CD4-positive, alpha-beta T cell treated with Interleukin-4 for 4 hours (primary cell): ENCODE measurements around the gene MCAT.
"Not testable (repeated sequence)": the region's sequence is repeated elsewhere in the genome, so short reads cannot be mapped to it uniquely, and the experiment has no call there.

Experiments
- DNase-seq: peaks from one replicate; pipeline ENCODE4 v3.0.0-alpha.2; 2020

Gene MCAT

GRCh38 chr22:43118953-43119458 is 24.2 kb downstream of the MCAT start:
- no peak for DNase-seq

GRCh38 chr22:43118024-43118849 is 25.0 kb downstream of the MCAT start:
- DNase-seq: no peak

DNA sequence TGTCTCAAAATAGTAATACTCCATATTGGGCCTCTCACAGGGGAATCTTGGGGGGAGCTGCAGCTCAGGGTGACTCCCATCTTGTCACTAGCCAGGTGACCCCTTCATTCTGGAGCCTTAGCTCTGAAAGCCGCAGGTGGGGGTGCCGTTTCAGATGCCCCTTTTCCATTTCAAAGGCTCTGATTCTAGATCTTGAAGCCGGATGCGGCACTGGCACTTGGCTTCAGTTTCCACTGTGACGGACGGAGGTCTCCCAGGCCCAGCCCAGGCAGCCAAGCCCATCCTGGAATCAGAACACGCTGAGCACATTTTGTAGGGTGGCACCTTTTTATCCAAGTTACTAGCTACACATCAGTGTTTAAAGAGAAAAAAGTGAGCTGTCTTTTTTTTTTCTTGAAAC is 26.3 kb downstream of the MCAT start:
- no peak for DNase-seq

GRCh38 chr22:43114958-43115357 is 28.2 kb downstream of the MCAT start:
- no peak for DNase-seq

DNA sequence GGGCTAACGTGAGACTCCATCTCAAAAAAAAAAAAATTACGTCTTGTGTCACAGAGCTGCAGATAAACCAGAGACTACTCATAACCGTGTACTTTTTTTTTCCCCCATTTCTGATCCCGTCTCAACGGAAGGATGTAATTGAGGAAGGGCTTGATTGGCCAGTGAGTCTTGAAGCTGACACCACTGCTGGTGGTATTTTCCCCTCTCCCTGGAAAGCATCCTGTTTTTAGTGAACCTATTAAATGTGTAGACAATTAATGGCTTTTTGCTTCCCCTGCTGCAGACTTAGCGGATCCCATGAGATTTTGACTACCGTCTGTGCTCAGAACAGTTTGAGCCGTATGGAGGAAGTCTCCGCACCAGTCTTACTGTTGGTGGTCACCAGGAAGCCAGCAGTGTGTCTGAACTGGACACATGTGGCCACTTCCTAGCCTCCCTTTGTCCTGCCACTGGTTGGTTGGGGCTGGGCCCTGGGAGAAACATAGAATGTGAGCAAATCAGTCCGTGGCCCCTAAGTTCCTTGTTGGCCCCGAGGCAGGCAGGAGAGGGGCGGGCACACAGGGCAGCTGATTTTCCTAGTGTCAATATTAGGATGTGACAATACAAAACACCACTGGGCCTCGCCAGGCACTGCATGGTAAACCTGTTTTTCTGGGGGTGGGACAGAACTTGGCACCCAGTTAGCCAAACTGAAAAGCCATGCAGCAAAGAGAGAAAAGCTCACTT is 29.5 kb downstream of the MCAT start:
- DNase-seq: no peak

DNA sequence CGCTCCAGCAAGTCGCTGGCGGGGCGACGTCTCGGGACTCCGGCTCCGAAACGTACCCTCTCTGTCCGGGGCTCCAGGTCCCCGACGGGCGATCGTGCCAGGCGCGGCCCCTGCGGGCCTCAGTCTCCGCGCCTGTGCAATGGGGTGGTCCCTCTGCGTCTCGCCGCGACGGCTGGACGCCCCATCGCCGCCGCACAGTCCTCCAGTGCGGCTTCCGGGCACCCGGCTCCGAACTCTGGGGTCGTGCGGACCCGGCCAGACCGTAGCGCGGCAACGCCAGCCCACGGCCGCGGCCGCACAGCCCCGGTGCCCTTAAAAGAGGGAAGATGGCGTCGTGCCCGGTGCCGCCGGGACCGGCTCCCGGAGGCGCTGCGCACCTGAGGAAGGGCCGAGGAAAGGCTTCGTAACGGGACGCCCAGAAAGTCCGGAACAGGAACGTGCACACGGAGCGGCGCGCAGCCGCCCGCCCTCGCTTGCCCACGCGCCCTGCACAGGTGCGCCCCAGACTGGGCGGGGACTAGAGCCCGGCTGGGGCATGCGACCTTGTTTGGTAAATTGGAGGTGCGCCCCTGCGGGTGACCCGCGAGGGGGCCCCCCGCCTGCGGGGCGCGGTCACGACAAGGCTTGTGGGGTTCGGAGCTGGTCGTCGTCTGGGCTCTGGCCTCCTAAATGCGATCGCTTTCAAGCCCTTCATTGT is 32.1 kb downstream of the MCAT start:
- DNase-seq: peak; percentile 35

DNA sequence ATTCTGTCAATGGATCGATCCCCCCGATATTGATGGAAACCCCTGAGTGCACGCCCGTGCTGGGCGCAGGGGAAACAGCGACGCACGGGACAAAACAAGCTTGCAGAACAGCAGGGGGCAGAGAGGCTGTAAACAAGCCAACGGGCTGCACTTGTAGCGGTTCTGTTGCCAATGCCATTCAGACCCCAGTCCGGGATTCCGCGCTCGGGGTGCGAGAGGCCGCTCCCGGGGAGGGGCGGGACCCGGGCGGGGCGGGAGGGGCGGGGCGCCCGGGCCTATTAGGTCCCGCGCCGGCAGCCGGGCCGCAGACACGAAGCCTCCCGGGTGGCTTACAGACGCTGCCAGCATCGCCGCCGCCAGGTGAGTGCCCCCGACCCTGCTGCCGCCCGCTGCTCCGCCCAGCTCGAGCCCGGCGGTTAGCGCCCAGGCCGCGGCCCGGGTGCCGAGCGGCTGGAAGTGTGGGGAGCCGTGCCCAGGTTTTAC is 32.7 kb downstream of the MCAT start, which contains the start of gene BIK:
TSS of gene BIK (plus strand) at position 307 of the 483 bp plus-strand sequence. CDS start 13,273 bp downstream, outside the sequence.
- DNase-seq: peak; percentile 43

- no peak for DNase-seq
Measured at GRCh38 chr22:43109921-43110443, 33.2 kb downstream of the MCAT start.

GRCh38 chr22:43109511-43109910 is 33.7 kb downstream of the MCAT start:
- DNase-seq: no peak

DNA sequence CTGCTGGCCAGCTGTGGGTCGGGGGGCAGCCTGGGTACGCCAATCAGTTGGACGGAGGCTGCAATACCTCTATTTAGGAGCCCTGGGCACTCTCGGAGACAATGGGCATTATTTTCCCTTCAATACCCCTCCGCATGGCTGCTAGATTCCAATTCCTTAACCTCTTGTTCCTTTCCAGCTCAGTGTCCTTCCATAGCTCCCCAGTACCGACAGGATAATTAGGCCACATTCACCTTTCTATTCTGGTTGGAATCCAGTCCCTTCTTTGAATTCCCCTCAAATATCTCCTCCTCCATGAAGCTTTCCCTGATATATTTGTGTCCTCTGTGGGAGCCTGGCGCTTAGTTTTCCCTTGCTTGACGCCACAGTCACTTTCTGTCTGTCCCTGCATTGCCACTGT is 36.9 kb downstream of the MCAT start:
- DNase-seq: no peak

DNA sequence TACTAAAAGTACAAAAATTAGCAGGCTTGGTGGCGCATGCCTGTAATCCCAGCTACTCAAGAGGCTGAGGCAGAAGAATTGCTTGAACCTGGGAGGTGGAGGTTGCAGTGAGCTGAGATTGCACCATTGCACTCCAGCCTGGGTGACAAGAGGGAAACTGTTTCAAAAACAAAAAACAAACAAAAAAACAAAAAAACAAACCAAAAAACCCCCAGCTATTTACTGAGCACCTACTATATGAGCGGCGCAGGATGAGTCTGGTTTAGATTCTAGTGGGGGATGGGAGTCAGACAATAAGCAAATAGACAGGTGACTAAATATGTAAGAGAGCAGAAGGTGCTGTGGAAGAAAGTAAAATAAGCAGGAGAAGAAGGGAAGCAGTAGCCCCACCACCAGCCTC is 38.2 kb downstream of the MCAT start:
- DNase-seq: not testable (repeated sequence)

DNA sequence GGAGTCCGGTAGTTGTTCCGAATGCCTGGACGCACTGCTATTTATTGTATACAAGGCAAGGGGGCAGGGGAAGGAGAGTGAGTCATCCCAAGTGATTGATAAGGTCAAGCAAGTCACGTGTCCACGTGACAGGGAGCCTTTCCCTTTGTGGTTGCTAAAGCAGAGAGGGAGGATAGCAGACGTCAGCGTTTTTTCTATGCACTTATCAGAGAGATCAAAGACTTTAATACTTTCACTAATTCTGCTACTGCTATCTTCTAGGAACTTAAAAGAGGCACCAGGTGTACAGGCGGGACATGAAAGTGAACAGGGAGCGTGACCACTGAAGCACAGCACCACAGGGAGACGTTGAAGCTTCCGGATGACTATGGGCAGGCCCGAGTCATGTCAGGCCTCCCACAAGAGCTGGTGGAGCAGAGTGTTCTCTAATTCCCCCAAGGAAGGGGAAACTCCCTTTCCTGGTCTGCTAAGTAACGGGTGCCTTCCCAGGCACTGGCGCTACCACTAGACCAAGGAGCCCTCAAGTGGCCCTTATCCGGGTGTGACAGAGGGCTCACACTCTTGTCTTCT is 39.1 kb downstream of the MCAT start:
- DNase-seq: not testable (repeated sequence)

DNA sequence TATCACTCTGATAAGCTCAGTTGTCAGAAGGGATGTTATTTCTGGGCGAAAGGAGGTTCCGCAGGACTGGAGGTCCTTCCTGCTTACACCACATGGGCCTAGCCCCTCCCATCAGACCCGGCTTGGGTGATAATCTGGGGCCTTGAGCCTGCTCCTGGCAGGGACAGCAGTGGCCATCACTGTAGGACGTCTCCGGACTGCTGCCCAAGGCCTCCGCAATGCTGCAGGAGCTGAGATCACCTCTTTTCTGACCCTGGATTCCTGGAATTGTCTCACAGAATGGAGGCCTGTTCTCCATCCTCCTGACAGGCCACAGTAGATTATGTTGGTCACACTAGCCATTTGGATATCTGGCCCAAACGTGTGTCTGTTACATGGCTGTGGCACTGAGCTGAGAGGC is 41.9 kb downstream of the MCAT start:
- DNase-seq: no peak

GRCh38 chr22:43100225-43100624 is 43.0 kb downstream of the MCAT start:
- DNase-seq: no peak

DNA sequence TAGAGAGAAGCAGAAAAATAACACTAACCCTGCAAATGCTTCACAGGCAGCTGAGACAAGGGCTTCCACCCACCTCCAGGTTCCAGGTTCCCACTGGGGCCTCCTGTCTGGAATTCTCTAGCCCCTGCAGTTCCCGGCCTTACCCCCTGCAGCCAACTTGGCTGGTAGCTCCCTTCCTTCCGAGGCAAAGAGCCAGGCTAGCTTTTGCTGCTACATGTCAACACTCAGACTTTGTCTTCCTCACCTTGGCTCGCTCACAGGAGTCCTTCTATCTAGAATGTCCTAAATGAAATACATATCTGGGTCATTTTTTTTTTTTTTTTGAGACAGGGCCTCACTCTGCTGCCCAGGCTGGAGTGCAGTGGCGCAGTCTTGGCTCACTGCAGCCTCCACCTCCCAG is 44.1 kb downstream of the MCAT start:
- no peak for DNase-seq

DNA sequence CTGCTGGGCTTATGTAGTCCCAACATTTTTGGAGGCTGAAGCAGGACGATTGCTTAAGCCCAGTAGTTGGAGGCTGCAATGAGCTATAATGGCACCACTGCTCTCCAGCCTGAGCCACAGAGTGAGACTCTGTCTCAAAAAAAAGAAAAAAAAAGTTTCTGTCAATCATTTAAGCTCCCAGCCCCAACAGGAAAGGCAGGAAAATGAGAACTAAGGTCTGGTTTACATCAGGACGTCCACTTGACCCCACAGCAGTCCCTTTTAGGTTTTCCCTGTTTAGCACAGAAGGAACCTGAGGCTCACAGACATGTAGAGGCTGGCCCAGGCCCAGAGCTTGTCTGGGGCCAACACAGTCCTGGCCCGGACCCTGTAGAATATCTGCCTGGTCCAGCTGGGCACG is 44.8 kb downstream of the MCAT start:
- no peak for DNase-seq

DNA sequence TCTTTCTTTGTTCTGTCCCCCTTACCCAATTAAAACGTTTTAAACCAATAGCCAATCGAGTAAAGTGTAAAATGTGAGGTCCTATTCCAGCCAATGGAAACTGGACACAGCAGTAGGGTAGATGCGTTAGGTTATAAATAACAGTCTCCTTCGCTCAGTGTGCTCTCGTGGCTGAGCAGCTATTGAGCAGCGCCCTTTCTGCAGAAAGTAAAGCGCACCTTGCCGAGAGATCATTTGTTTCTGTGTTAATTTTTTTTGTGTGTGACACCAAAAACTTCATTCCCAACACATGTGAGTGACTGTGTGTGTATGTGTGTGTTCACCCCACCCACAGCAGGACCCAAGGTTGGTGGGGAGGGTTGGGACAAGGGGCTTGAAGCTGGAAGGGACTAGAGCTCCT is 46.8 kb downstream of the MCAT start:
- DNase-seq: no peak

- DNase-seq: no peak
Measured at GRCh38 chr22:43094551-43094950, 48.6 kb downstream of the MCAT start.

DNA sequence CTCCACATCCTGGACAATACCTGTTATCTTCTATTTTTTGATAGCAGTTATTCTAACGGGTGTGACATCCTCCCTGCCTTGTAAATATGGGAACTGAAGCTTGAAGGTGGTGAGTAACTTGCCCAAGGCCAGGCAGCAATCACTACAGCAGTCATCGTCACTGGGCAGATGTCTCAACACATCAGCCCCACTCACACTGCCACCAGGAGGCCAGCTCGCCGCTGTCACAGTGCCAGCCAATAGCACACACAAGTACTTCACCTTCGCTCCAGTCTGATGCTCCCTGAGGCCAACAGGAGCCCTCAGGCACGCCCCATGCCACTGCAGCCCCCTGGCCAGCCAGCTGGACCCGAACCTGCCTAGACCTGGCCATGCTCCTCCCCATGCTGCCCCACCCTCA is 49.1 kb downstream of the MCAT start:
- no peak for DNase-seq

DNA sequence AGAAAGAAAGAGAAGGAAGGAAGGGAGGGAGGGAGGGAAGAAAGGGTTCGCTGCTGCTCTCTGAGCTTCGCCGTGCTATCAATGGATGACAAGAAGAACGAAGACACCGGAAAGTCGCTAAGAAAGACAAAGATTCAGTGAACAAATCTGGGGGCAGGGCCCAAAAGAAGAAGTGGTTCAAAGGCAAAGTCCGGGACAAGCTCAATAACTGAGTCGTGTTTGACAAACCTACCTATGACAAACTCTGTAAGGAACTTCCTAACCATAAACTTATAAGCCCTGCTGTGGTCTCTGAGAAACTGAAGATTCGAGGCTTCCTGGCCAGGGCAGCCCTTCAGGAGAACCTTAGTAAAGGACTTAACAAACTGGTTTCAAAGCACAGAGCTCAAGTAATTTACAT is 51.1 kb downstream of the MCAT start:
- no peak for DNase-seq

DNA sequence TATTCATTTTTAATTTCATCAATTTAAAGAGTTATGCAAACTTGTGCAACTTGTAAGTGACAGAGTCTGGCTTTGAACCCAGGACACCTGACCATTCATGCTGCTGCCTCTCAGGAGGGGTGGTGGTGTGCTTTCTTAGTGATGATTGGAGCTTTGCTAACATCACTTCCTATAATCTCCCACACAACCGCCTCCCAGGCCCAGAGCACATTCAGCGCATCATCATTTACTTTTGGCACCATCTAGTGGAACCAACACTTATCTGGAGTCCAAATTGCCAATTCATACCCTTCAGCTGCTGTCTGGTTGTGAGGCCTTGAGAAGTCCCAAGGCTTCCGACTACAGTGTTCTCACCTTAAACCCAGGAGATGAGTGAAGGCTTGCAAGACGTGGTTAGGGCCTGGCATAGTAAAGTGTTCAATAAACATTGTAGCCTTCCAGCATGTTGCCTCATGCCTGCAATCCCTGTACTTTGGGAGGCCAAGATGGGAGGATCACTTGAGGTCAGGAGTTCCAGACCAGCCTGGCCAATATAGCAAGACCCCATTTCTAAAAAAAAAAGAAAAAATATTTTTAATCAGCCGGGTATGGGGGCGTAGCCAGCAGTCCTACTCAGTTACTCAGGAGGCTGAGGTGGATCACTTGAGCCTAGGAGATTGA is 52.9 kb downstream of the MCAT start:
- DNase-seq: peak; percentile 54
